H9 (cell line): ENCODE results near the gene LRMDA. TPM values are rescaled to one million over a fixed set of nuclear protein-coding genes. Genes with fewer than 3 reads are reported as not detected.

Experiments used
- DNase-seq: peaks from one replicate; pipeline ENCODE4 v3.0.0-alpha.2; 2017
- H2AFZ ChIP-seq: one replicate; pipeline ENCODE4 v1.6.1; 2013; ENCODE audit warnings: mild to moderate bottlenecking, low read length, control low read depth, moderate library complexity
- H2AK5ac ChIP-seq: 2 replicates; pipeline ENCODE4 v1.6.1; 2013; ENCODE audit warnings: low read length, control low read depth, mixed read lengths; ENCODE audit not compliant: insufficient read length
- H2BK120ac ChIP-seq: one replicate; pipeline ENCODE4 v1.6.1; 2013; ENCODE audit warnings: low read depth, mild to moderate bottlenecking, low read length, control low read depth, inconsistent platforms; ENCODE audit not compliant: poor library complexity, severe bottlenecking
- H2BK12ac ChIP-seq: 2 replicates; pipeline ENCODE4 v1.6.1; 2013; ENCODE audit warnings: low read length, control low read depth, mixed read lengths, low read depth; ENCODE audit not compliant: insufficient read length
- H2BK15ac ChIP-seq: 2 replicates; pipeline ENCODE4 v1.6.1; 2013; ENCODE audit warnings: low read depth, low read length, control low read depth
- H2BK20ac ChIP-seq: one replicate; pipeline ENCODE4 v1.6.1; 2013; ENCODE audit warnings: low read depth, mild to moderate bottlenecking, low read length, control low read depth, inconsistent platforms; ENCODE audit not compliant: poor library complexity, severe bottlenecking
- H2BK5ac ChIP-seq: 2 replicates; pipeline ENCODE4 v1.6.1; 2013; ENCODE audit warnings: low read length, control low read depth, mixed read lengths; ENCODE audit not compliant: insufficient read length
- H3K14ac ChIP-seq: 2 replicates; pipeline ENCODE4 v1.6.1; 2013; ENCODE audit warnings: low read length, control low read depth; ENCODE audit not compliant: insufficient read depth
- H3K18ac ChIP-seq: 2 replicates; pipeline ENCODE4 v1.6.1; 2013; ENCODE audit warnings: low read depth, mild to moderate bottlenecking, mixed read lengths, low read length, control low read depth; ENCODE audit not compliant: insufficient read length
- H3K23ac ChIP-seq: 2 replicates; pipeline ENCODE4 v1.6.1; 2013; ENCODE audit warnings: low read length, control low read depth, mixed read lengths, low read depth; ENCODE audit not compliant: insufficient read length
- H3K23me2 ChIP-seq: 2 replicates; pipeline ENCODE4 v1.6.1; 2013; ENCODE audit warnings: low read depth, mild to moderate bottlenecking, mixed read lengths, low read length, control low read depth; ENCODE audit not compliant: insufficient read length, poor library complexity, severe bottlenecking
- H3K27ac ChIP-seq: 2 replicates; pipeline ENCODE4 v1.5.1; 2013; ENCODE audit warnings: low read length, control low read depth, mixed read lengths, low read depth; ENCODE audit not compliant: insufficient read length
- H3K27me3 ChIP-seq: 2 replicates; pipeline ENCODE4 v1.6.1; 2013; ENCODE audit warnings: low read length, control low read depth, inconsistent platforms; ENCODE audit not compliant: insufficient read depth
- H3K4ac ChIP-seq: 2 replicates; pipeline ENCODE4 v1.6.1; 2013; ENCODE audit warnings: low read depth, mild to moderate bottlenecking, control low read depth, inconsistent platforms, low read length, moderate library complexity
- H3K4me1 ChIP-seq: 2 replicates; pipeline ENCODE4 v1.6.1; 2013; ENCODE audit warnings: low read length, control low read depth, inconsistent platforms; ENCODE audit not compliant: insufficient read depth
- H3K4me2 ChIP-seq: 2 replicates; pipeline ENCODE4 v1.6.1; 2013; ENCODE audit warnings: low read length, control low read depth, mixed read lengths; ENCODE audit not compliant: insufficient read length, insufficient read depth
- H3K56ac ChIP-seq: 2 replicates; pipeline ENCODE4 v1.6.1; 2013; ENCODE audit warnings: low read depth, mild to moderate bottlenecking, mixed read lengths, low read length, control low read depth; ENCODE audit not compliant: insufficient read length
- H3K79me1 ChIP-seq: 2 replicates; pipeline ENCODE4 v1.6.1; 2013; ENCODE audit warnings: low read depth, mild to moderate bottlenecking, moderate library complexity, low read length, control low read depth, inconsistent platforms; ENCODE audit not compliant: insufficient read depth, poor library complexity, severe bottlenecking
- H3K79me2 ChIP-seq: 2 replicates; pipeline ENCODE4 v1.6.1; 2013; ENCODE audit warnings: low read length, control low read depth, inconsistent platforms; ENCODE audit not compliant: insufficient read depth
- H3K9ac ChIP-seq: 2 replicates; pipeline ENCODE4 v1.6.1; 2013; ENCODE audit warnings: low read length, control low read depth, mixed read lengths; ENCODE audit not compliant: insufficient read length; ENCODE audit errors: extremely low read depth
- H3K9me3 ChIP-seq: one replicate; pipeline ENCODE4 v1.6.1; 2013; ENCODE audit warnings: low read depth, low read length, inconsistent platforms; ENCODE audit not compliant: control insufficient read depth
- H3T11ph ChIP-seq: one replicate; pipeline ENCODE4 v1.6.1; 2013; ENCODE audit warnings: mild to moderate bottlenecking, low read length, control low read depth, inconsistent platforms
- H4K20me1 ChIP-seq: one replicate; pipeline ENCODE4 v1.6.1; 2013; ENCODE audit not compliant: control insufficient read depth, insufficient read length, insufficient read depth
- H4K5ac ChIP-seq: 2 replicates; pipeline ENCODE4 v1.6.1; 2013; ENCODE audit warnings: low read depth, mild to moderate bottlenecking, mixed read lengths, low read length, control low read depth; ENCODE audit not compliant: insufficient read length
- H4K8ac ChIP-seq: replicated peaks from 2 replicates; pipeline ENCODE4 v1.6.1; 2013; ENCODE audit warnings: low read length, control low read depth, mixed read lengths, low read depth; ENCODE audit not compliant: insufficient read length
- H4K91ac ChIP-seq: 2 replicates; pipeline ENCODE4 v1.6.1; 2013; ENCODE audit warnings: low read depth, mild to moderate bottlenecking, moderate library complexity, mixed read lengths, low read length, control low read depth; ENCODE audit not compliant: insufficient read length
- H3K27ac Mint-ChIP-seq, 3 experiments: 2 replicates in 2 of 3; 3 replicates in 1 of 3; pipeline ENCODE4 v1.8.0; 2020 to 2021; ENCODE audit warnings: mixed read lengths in 3 of 3, mild to moderate bottlenecking in 1 of 3, moderate library complexity in 1 of 3
- H3K27me3 Mint-ChIP-seq: 2 replicates; pipeline ENCODE4 v1.8.0; 2021; ENCODE audit warnings: low read depth, mild to moderate bottlenecking, moderate library complexity, mixed read lengths
- H3K36me3 Mint-ChIP-seq, 3 experiments: 2 replicates in 2 of 3; 3 replicates in 1 of 3; pipeline ENCODE4 v1.8.0; 2020 to 2021; ENCODE audit warnings: low read depth in 3 of 3, mixed read lengths in 3 of 3; ENCODE audit not compliant: insufficient read depth in 1 of 3
- H3K4me1 Mint-ChIP-seq, 2 experiments: 2 replicates each; pipeline ENCODE4 v1.8.0; 2020; ENCODE audit warnings: mixed read lengths in 2 of 2
- H3K4me3 Mint-ChIP-seq, 2 experiments: 2 replicates in 1 of 2; 3 replicates in 1 of 2; pipeline ENCODE4 v1.8.0; 2020 to 2021; ENCODE audit warnings: mild to moderate bottlenecking in 2 of 2, mixed read lengths in 2 of 2, moderate library complexity in 1 of 2
- H3K9me3 Mint-ChIP-seq, 2 experiments: 2 replicates in 1 of 2; 3 replicates in 1 of 2; pipeline ENCODE4 v1.8.0; 2020; ENCODE audit warnings: mild to moderate bottlenecking in 2 of 2, mixed read lengths in 2 of 2, moderate library complexity in 1 of 2
- WGBS: extraction: QIAGEN DNeasy Blood & Tissue Kit; methylation state at CpG from one replicate; pipeline ENCODE4 v1.1.7; 2013; ENCODE audit warnings: missing lambda C conversion rate, low lambda C conversion rate, mixed read lengths; ENCODE audit not compliant: insufficient read length; ENCODE audit errors: extremely low coverage; 5-methylcytosine and 5-hydroxymethylcytosine counted together
- total RNA-seq: library from RNA; stranded (reverse); gene quantifications from 2 replicates; pipeline ENCODE4 v1.2.1, GENCODE V29; 2021
- TF ChIP-seq, protein P1 (sequence below): fragments of 200-600 bp; sonication (generic); conservative IDR thresholded peaks from 3 replicates; pipeline ENCODE4 v1.8.0; 2021; ENCODE audit warnings: antibody characterized with exemption, mild to moderate bottlenecking

Gene LRMDA
- total RNA-seq, 1 experiment from 2014 or later: 1.8 TPM

DNA sequence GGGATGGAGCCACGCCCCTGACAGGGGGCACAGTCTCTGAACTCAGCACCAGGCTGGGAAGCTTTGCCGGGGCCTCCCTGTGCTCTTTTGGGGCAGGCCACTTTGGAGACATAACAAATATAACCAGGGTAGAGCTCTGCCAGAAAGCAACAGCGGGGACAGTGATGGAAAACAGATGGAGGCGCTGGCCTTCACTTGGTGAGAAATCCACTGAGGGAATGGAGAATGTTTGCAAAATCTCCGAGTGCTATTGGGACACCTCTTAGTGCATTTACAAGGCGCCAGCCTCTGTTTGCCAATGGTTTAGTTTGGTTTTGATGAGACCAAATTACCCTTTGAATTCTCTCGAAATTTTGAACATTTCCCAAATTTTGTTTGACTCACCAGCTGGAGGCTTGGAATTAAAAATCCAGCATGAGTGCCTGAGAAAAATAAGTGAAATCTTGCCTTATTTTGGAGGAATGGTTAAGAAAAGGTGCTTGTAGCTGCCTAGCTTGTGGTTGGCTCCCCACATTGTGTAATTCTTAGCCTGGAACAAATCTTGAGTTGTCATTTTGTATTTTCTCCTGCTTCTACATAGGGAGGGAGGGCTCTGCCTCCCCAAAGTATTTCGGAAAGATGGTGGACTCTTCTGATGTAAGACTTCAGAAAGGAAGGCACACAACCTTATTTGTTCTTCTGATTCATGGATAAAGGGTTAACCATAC is 980.5 kb downstream of the LRMDA start:
- no peak overlapping the region for H4K91ac ChIP-seq
- no peaks in the 10 kb centered on the region for H3K4me1 ChIP-seq
- no peak overlapping the region for H2AK5ac ChIP-seq
- H3K79me2 ChIP-seq: no peaks in the 10 kb centered on the region
- H4K8ac ChIP-seq: no peak overlapping the region
- H2BK5ac ChIP-seq: no peak overlapping the region
- no peaks in the 10 kb centered on the region for H3K9me3 ChIP-seq
- peaks cover 0 to 4% of the 10 kb centered on the region in 2 experiments; a peak in 2 of 5 replicates for H3K9me3 Mint-ChIP-seq
- no peaks in the 10 kb centered on the region for H3K79me1 ChIP-seq
- no peaks in the 10 kb centered on the region for H3K23me2 ChIP-seq
- H2AFZ ChIP-seq: no peak overlapping the region
- no peak overlapping the region for H2BK12ac ChIP-seq
- TF ChIP-seq, protein P1, sequence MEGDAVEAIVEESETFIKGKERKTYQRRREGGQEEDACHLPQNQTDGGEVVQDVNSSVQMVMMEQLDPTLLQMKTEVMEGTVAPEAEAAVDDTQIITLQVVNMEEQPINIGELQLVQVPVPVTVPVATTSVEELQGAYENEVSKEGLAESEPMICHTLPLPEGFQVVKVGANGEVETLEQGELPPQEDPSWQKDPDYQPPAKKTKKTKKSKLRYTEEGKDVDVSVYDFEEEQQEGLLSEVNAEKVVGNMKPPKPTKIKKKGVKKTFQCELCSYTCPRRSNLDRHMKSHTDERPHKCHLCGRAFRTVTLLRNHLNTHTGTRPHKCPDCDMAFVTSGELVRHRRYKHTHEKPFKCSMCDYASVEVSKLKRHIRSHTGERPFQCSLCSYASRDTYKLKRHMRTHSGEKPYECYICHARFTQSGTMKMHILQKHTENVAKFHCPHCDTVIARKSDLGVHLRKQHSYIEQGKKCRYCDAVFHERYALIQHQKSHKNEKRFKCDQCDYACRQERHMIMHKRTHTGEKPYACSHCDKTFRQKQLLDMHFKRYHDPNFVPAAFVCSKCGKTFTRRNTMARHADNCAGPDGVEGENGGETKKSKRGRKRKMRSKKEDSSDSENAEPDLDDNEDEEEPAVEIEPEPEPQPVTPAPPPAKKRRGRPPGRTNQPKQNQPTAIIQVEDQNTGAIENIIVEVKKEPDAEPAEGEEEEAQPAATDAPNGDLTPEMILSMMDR: no peak
- peaks cover 3% of the 10 kb centered on the region; the same call in 1 of the 2 replicates for H3K27me3 Mint-ChIP-seq
- H3K4me3 Mint-ChIP-seq: no peak overlapping the region
- H3K18ac ChIP-seq: no peak overlapping the region
- no peak overlapping the region for H3K4me2 ChIP-seq
- H3K36me3 Mint-ChIP-seq: no peaks in the 10 kb centered on the region; a peak in 1 of 7 replicates
- H3K9ac ChIP-seq: no peak overlapping the region
- no peak overlapping the region for H4K5ac ChIP-seq
- no peak overlapping the region for H3K14ac ChIP-seq
- no peak overlapping the region for H3K4ac ChIP-seq
- H2BK120ac ChIP-seq: no peak overlapping the region
- H2BK20ac ChIP-seq: no peak overlapping the region
- H3K27ac ChIP-seq: no peak overlapping the region
- no peaks in the 10 kb centered on the region for H3K4me1 Mint-ChIP-seq
- WGBS: no CpG with 5 or more reads among the region's 8 CpGs
- H4K20me1 ChIP-seq: no peaks in the 10 kb centered on the region
- H2BK15ac ChIP-seq: no peak overlapping the region
- DNase-seq: no peak
- no peaks in the 10 kb centered on the region for H3K27me3 ChIP-seq
- no peak overlapping the region for H3K23ac ChIP-seq
- no peak overlapping the region for H3T11ph ChIP-seq
- no peak overlapping the region; a peak in 1 of 7 replicates for H3K27ac Mint-ChIP-seq
- H3K56ac ChIP-seq: no peak overlapping the region
